T-helper 22 cell (primary cell): ENCODE data around the gene SPRYD3.

Experiments
- DNase-seq: peaks from one replicate; pipeline ENCODE4 v3.0.0-alpha.2; 2020; ENCODE audit warnings: low read depth

Gene SPRYD3

DNA sequence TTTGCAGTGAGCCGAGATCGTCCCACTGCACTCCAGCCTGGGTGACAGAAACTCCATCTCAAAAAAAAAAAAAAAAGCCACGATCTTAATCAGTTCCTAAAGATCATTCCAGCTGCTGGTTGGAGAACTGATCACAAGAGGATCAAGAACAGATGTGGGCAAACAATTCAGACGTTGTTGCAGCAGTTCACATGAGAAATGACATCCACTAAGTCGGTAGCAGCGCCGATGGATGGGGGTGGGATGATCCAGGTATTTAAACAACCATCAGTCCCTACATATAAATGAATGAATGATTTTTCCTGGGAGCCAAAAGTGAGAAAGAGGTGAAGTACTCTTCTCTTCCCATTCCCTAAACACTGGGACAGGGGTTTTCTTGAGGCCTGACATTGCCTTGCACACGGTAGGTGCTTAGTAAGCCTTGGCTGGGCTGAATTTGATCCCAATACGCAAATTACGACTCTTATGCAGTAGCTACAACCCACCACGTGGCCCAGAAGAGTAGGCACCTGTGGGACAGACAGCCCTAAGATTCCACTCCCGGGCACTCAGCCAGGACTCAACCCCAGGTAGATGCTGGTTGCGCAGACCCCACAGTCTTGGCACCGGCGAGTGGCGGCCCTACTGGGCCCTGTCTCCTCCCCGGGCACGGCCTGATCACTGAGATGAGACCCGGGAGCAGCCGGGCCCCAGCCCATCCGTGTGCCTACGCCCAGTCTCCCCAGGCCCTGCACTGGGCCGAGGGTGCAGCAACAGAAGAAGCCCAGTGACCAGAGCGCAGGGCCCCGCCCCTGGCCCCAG, 565 bp downstream of the SPRYD3 start:
- no peak for DNase-seq

DNA sequence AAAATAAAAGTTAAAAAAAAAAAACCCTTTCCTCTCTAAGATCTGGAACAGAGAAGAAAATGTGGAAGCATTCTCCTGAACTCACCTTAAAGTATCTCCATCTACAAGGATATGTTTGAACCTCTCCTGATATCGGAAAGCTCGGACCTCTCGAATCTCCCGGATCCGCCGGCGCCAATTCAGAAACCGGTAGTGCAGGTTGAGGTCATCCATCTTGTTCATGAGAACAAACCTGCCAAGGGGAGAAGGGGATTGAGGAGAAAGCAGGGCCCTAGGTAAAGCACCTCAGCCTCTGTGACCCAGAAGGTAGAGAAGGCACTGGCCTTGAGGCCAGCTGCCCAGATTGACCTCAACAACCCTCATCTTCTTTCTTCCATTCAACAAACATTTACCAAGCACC, 2.2 kb downstream of the SPRYD3 start:
- DNase-seq = no peak

DNA sequence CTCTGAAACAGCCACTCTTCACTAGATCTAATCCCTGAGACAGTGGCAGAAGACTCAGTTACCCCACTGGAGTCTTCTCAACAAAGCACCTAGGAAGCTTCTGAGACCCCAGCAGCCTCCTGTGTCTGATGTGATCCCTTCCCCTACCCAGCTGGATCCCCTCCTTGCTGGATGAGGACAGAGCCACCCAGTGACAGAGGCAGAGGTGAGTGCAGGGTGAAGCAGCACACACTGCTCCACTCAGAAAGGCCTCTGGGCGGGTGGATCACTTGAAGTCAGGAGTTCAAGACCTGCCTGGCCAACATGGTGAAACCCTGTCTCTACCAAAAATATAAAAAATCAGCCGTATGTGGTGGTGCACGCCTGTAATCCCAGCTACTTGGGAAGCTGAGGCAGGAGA, 2.7 kb downstream of the SPRYD3 start:
- DNase-seq = no peak

DNA sequence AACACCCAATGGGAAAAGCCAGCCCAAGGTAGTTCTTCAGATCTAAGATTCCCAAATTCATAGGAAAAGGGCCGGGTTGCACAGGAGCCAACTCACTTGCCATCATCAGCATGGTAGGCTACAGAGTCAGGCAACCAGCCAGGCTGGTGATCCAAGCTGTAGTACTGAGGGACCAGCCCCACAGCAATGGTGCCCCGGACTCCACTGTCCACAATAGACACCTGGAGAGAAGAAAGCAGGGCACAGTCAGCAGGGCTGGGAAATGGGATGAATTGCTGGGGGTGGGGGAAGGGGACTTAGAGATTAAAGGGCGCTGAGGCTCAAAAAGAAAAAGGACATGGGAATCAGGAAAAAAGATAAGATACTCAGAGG, 4.2 kb downstream of the SPRYD3 start:
- DNase-seq = no peak

DNA sequence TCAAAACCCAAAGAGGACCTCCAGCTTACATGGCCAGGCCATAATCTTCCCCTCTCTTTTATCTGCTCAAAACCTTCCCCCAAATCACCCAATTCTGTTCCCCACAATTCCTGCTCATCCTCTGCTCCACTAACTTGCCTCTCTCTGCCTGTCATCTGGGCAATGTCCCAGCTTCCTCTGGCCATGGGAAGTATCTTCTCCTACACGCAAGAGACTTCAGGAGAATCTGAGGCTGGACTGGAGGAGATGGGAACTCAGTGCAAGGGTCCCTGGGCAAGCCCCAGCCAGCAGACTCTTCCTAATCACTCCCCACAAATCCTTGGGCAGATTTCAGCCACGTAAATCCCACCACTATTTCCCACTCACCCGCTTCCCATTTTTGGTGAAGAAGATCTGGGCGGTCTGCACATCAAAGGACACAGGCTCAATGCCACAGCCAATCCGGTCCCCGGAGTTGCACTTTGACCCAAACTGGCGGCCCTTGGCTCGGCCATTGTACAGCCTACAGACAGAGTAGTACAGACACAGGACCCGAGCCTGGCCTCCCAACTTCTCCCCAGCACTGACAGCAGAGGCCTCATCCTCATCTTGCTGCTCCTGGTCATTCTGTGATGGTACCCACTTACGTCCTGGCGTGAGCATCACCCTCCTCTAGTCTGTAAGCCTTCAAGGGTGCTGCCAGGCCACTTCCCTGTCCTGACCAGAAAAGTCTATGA, 4.7 kb downstream of the SPRYD3 start:
- DNase-seq = no peak

DNA sequence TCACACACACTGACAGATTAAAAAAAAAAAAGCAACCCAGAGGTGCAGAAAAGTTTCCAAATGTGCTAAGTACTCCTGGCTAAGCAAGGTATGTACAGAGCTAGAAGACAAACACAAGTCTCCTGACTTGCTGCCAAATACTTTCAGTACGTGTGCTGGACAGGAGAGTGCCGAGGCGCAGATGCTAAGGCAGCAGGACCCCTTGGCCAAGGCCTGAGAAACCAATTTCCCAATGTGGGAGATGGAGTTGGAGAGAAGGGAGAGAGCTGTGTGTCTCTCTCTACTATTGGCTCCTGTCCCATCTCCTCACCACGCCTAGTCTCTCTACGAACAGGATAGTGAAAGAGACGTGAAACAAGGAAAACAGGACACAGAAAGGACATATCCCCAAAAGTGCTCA, 5.3 kb downstream of the SPRYD3 start:
- DNase-seq = no peak

DNA sequence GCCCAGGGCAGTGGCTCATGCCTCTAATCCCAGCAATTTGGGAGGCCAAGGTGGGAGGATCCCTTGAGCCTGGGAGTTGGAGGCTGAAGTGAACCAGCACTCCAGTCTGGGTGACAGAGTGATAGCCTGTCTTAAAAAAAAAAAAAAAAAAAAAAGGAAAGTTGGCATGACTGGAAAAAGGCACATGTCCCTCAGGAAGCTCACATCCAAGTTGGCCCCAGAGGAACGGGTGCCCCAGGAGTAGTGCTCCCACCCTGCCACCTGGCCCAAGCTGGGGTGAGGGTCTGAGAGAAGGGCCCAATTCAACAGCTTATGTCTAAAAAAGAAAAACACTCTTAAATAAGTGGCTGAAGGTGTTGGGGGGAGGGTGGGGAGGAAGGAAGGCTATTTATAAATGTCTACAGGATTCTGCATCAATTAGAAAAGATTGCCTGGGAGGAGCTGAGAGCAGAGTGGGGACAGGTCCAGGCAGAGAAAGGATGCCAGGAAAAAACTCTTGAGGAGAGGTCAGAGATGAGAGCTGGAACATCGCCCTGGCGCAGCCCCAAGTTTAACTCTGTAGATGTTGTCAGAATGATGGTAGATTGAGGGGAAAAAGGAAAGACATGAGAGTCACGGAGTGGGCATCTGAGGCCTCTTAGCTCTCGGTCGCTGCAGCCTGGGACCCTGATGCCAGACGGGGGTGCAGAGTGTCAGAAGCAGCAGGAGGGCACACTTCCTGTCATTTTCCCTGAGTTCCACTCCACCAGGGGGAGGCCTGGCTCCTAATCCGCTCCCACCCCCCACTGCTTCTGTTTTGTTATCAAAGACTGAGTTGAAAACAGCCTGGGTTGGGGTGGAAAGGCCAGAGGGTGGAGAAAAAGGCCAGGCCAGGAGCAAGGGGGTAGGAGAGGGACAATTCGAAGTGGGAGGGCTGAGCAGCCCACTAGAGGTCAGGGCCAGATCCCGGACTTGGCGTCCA, 7.3 kb downstream of the SPRYD3 start:
- DNase-seq = no peak

DNA sequence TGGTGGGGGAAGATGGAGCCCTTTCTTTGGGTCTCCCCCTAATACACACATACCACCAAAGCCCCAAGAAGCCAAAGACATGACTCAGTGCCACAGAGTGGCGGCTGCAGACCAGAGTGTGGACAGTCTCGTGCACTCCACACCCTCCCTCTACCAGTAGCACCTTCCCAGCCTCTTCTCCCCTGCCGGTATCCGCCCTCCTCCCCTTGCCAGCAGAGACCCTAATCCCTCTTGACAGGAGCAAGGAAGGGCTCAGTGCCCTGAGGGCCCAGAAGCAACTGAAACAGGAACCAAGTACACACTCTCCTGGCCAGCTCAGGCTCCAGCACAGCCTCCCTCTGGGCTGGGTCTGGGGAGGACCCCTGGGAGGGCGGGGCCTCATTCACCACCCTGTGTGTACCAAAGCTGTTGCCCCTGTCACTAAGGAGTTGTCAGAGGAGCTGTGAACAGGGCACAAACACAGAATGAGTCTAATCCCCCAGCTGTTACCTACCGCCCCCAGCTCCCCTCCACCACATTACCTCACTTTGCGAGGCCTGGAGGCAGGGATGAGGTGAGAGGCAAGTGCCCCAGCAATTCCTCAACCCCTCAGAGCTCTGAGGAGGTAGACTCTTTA, 8.2 kb downstream of the SPRYD3 start:
- DNase-seq = no peak

DNA sequence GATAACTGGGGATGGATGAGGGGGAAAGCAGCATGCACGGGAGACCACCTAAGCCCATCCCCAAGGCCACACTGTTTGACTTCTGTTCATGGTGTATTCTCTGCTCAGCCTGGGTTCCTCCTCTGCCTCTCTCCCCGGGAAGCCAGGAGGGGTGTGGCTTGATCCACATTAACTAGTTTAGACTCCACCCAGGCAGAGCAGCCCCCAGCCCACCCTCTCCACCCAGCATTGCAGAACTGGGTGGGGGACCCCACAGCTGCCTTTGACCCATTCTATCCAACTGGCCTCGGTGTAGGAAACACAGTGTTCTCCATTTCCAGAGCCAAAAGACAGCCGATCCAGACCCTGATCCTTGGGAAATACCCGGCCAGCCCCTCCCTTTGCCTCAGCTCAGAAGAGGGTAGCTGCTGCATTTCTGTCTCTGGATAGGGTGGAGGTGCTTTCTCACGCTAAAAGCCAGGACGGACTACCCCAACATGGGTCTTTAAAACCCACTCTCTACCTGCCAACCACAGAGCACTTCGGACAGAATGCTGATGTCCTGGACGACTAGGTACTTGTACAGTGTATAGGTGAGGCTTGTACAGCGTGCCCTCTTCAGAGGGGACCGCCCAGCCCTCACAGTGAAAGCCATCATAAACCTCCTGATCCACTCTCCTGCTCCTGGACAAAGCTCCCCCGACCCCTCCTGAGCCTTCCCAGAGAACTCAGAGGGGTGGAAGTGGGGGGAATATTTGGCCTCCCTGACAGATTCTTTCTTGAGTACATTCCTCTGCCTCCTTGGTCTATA, 9.4 kb downstream of the SPRYD3 start:
- no peak for DNase-seq

DNA sequence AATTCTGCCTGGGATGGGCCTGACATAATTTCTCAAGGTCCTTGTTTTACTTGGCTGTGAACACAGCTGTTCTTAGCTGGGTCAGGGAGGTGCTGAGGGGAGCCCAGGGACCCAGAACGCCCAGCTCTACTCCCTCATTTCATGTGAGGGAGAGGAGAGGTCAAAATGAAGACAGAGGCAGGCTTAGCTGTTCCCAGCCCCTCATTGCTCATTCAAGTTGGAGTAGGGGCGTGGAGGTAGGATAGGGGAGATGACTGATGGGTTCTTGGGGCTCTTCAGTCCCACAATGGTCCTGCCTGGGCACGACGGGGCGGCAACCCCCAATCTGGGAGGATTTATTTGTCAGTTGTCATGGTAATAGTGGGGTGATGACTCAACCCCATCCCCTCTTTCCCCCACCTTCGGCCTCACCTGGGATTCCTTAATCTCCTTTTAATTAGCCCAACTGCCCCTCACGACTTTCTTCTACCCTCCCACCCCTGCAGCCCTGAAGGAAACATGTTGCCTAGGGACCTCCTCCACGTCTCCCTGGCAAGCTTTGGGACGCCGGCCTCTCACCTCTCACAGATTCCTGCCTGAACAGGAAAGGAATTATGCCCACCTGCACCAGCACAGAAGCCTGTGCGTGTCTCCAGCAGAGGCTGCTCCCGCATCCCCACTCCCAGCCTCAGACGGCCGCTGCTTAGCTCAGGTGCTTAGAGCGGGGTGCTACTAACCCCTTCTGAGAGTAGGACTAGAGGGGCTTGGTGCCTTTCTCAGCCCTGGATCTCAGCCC, 10.2 kb downstream of the SPRYD3 start:
- DNase-seq = no peak

DNA sequence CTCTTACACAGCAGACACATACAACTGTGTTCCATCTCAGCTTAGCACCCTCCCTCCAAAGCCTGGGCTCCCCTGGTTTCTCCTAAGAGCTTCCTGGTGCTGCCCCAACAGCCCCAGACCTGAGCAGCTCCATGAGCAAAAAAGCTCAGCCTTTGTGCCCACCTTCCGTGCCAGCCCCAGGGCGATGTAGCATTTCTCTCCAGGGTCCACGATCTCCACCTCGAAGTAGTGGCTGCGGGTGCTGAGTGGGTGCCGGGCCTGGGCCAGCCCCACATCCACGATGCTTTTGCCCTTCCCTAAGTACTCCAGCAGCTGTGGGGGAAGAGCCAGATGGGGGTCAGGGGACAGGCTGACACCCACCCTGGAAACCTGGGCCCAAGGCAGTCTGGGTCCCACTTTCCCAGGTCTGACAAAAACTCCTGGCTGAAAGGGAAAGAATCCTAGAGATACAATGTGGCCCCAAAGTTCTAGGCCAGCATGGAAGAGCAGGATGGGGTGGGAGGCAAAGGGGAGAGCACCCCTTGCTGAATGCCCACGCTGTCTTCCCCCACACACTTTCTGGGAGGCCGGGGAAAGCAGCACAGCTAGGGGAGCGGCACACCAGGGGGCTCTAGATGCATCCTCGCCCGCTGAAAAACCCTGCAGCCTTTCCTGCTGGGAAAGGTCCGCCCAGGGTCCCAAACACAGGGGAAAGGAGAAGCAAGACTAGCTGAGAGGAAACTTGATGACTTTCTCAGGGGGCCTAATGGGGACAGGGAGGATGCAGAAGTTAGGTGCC, 11.0 kb downstream of the SPRYD3 start:
- DNase-seq = no peak

DNA sequence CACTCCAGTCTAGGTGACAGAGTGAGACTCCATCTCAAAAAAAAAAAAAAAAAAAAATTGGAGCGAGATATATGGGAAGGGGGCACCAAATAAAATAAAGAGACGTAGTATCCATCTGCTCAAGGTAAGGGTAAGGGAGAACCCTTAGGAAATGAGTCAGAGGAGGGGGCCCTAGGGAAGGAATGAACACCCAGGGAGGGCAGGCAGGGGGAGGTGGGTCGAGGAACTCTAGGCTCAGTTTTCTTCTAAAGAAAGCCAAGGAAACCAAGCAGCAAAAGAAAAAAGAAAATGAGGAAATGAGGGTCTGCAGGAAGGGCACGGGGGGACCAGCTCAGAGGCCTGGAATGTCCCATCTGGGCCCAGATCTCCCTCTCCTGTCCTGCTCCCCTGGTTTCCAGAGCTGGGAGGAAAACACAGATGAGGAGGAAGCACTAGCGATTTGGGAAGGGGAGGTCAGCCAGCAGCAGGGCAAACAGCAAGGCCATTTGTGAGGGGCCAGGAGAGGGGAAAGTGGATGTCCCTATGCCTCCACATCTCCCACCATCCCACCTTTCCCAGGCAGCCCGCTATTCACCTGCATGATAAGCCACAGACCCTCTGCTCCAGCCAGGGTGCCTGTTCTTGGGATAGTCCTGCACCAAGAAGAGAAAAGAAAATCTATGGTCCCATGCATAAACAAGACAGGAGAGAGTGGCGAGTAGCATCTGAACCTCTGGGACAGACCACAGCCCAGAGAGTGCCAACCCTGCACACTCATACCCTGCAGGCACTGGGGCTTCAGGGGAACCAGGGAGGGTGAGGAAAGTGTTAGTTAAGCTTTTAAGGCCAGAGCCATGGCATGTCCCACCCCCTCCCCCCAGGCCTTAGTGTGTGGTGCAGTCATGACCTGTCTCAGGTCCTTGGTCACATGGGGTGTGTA, 11.9 kb downstream of the SPRYD3 start:
- no peak for DNase-seq

DNA sequence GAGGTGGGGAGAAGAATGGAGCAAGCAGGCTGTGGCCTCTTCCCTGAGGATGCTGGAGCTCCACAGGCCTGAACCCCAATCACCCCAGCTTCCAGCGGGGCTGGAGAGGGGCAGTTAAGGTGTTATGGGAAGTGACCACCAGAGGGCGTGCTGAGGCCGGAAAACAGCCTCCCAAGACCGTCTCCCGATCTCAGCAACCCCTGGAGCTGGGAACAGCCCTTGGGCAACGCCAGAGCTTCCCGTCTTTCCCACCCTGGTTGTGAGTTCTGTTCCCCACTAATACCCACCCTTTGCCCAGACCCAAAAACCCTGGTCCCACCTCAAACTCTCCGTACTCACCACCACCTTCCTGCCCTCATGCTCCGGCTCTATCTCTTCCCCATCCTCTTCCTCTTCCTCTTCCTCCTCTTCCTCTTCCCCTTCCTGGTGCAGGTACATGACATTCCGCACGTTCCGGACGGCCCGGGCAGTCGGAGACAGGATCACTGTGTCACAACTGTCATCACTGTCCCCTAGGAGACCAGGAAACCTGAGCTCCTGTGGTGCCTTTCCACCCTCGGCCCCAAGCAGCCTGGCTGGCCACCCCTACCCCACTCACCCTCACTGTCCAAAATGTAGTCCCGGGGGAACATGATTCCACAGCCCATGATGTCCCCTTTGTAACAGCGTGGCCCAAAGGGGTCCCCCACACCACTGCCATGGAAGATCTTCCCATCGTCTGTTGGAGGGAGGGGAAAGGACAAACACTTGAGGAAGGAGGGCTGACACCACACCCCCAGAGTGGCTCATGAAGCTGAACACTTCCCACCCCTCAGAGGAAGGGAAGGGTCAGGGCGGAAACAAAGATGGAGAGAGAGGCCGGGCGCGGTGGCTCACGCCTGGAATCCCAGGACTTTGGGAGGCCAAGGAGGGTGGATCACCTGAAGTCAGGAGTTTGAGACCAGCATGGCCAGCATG, 12.9 kb downstream of the SPRYD3 start:
- peak; percentile 29 for DNase-seq

DNA sequence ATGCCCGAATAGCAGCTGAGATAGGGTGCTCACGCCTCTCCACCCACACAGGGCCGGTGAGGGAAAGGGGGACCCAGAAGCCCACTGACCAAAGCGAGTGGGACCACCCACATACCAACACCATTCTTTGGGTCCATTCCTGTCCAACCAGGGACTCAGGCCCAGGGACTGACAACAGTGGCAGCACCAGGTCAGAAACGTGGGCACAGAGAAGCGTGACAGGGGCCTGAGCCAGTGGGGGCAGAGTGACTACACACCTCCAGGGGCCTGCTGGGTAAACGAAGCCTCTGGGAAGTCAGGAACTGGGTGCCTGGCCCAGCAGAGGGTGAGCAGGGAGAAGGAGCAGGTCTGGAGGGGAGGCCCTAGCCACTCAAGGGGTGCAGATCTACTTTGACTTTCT, 13.7 kb downstream of the SPRYD3 start:
- DNase-seq = no peak

DNA sequence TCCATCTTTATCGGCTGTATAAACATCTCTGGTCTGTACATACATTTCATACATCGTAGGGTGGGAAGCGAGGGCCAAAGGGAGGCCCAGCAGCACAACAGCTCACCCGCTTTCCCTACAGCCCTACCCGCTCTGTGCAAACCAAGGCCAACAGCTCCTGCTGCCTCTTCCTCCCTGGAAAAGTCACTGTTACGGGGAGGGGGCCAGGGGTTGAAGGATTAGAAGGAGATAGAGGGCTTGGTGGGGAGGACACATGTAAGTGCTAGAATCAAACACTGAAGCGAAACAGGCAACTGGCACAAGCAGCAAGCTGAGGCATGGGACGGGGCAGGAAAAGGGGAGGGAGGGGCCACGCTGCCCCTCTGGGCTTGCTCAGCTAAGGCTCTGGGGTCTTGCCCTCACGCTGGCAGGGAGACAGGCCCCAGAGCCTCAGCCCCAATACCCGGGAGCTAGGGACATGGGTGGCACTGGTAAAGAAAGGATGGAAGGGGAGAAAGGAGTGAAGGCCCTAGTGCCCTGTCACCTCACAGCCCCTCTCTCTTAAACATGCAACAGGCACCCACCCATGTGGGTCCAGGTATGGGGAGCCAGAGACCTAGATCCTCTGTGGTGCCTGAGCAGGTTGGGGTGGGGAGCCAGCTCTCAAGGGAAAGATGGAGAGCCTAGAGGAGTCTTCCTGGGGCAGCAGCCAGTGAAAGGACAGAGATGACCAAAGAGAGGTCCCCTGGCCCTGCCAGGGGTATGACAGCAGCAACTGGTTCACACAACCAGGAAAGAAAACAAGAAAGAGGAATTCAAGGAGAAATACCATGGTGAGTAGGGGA, 14.4 kb downstream of the SPRYD3 start:
- no peak for DNase-seq
